ENCODE measurements around the gene KLF7. TPM values are rescaled to one million over a fixed set of nuclear protein-coding genes. Genes with fewer than 3 reads are reported as not detected.
A peak's percentile ranks its signal among the peaks of the same experiment; 100 is the strongest.

KLF7 gene
- total RNA-seq, 1 donor from 2014 or later: 323 TPM

DNA sequence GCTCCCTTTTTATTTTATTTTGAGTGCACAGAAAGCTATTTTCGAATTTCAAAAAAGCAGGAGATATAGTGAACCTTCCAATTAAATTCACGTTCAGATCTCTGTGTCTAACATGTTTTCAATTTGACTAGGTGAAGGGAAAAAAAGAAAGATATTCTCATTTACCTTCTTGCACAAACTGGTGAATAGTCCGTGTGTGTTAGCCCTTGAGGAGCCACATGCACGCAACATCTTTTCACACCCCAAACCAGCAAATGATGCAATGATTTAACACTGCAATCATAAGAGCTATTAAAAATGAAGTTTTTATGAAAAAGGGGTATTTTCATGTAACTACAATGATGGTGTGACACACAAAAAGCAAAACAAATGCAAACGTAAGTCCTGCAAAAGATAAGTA lies 116.6 kb downstream of the KLF7 start:
- Mint-ChIP-seq H3K4me1 (ENCODE audit: low read depth, unreplicated experiment) (peaks cover 33% of the 10 kb centered on the region), H3K27ac (ENCODE audit: unreplicated experiment) (no peak overlapping the region), H3K4me3 (ENCODE audit: unreplicated experiment) (no peak overlapping the region), H3K36me3 (ENCODE audit: unreplicated experiment) (peaks cover 9% of the 10 kb centered on the region), H3K9me3 (ENCODE audit: unreplicated experiment) (peaks cover 2% of the 10 kb centered on the region), H3K27me3 (ENCODE audit: unreplicated experiment) (peaks cover 2% of the 10 kb centered on the region)
- no peak for TF ChIP-seq CTCF (IDR thresholded peaks at IDR 0.05; ENCODE audit: partially characterized antibody, unreplicated experiment)
- DNase-seq: no peak

DNA sequence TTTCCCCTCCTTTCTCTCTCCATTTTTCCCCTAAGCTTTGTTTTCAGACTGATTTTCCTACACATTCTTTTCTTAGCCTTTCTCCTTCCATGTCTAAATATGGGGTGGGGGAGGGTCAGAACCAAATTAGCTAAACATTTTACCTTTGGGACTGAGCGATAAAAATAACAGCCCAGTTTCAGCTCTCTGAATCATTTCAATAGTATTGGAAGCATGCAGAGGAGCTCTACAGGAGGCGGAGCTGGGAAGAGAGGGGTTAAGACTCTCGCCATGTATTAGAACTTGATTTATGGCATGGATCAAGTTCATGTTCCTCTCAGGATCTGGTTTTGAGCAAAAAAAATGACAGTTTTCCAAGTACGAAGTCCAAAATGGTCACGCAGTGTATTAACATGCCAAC lies 117.3 kb downstream of the KLF7 start:
- peaks cover 2% of the 10 kb centered on the region for H3K27me3 Mint-ChIP-seq (ENCODE audit: unreplicated experiment)
- no peak for DNase-seq
- no peak for TF ChIP-seq CTCF (IDR thresholded peaks at IDR 0.05; ENCODE audit: partially characterized antibody, unreplicated experiment)
- no peak overlapping the region for H3K4me3 Mint-ChIP-seq (ENCODE audit: unreplicated experiment)
- peaks cover 9% of the 10 kb centered on the region for H3K36me3 Mint-ChIP-seq (ENCODE audit: unreplicated experiment)
- H3K27ac Mint-ChIP-seq (ENCODE audit: unreplicated experiment): peak overlapping the region; percentile 14
- peaks cover 29% of the 10 kb centered on the region for H3K4me1 Mint-ChIP-seq (ENCODE audit: low read depth, unreplicated experiment)
- H3K9me3 Mint-ChIP-seq (ENCODE audit: unreplicated experiment): peaks cover 2% of the 10 kb centered on the region

DNA sequence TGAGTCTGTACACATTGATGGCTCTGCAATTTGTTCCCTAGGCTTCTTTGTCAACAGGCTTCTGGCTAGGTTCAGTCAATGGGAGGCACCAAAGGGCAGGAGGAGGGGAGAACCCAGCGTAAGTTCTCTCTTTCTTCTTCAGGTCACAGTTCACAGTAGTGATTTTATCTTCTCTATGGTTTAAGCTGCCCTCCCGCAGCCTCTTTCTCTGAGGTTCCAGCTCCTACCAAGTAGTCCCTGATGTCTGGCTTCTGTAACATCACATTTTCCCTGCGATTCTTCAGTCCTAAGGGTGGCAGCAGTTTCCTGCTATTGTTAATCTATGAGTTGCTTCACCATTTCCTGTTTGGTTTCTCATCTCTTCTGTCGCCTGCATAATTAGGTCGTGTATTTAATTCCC lies 119.0 kb downstream of the KLF7 start:
- Mint-ChIP-seq H3K4me3 (ENCODE audit: unreplicated experiment) (no peak overlapping the region), H3K36me3 (ENCODE audit: unreplicated experiment) (no peaks in the 10 kb centered on the region), H3K4me1 (ENCODE audit: low read depth, unreplicated experiment) (peaks cover 23% of the 10 kb centered on the region), H3K27me3 (ENCODE audit: unreplicated experiment) (peaks cover 2% of the 10 kb centered on the region), H3K27ac (ENCODE audit: unreplicated experiment) (no peak overlapping the region), H3K9me3 (ENCODE audit: unreplicated experiment) (no peaks in the 10 kb centered on the region)
- TF ChIP-seq CTCF (IDR thresholded peaks at IDR 0.05; ENCODE audit: partially characterized antibody, unreplicated experiment): no peak
- DNase-seq: no peak

DNA sequence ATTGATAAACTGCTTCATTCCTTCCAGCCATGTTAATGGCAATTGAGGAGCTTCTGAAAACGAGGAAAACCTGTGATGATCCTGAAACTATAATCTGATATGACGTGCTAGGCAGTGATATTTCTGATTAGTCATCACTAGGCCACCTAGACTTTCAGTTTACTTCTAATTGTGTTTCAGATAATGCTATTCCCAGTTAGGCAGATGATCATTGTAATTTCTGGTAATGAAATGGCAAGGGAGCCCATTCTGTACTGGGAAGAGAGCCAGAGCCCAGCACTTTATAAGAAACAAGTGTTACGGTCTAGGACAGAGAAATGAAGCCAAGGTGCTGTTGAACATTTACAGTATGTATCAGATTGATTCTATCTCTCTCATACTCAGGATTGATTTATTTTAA lies 120.2 kb downstream of the KLF7 start:
- DNase-seq: no peak
- Mint-ChIP-seq H3K4me1 (ENCODE audit: low read depth, unreplicated experiment) (peaks cover 34% of the 10 kb centered on the region), H3K9me3 (ENCODE audit: unreplicated experiment) (no peaks in the 10 kb centered on the region), H3K36me3 (ENCODE audit: unreplicated experiment) (no peaks in the 10 kb centered on the region), H3K27me3 (ENCODE audit: unreplicated experiment) (no peaks in the 10 kb centered on the region), H3K27ac (ENCODE audit: unreplicated experiment) (no peak overlapping the region), H3K4me3 (ENCODE audit: unreplicated experiment) (no peak overlapping the region)
- no peak for TF ChIP-seq CTCF (IDR thresholded peaks at IDR 0.05; ENCODE audit: partially characterized antibody, unreplicated experiment)

GRCh38 chr2:207044379-207045362 lies 121.1 kb downstream of the KLF7 start:
- TF ChIP-seq CTCF (IDR thresholded peaks at IDR 0.05; ENCODE audit: partially characterized antibody, unreplicated experiment): no peak

More at GRCh38 chr2:207044379-207045362, 121.1 kb downstream of the KLF7 start:
- DNase-seq: no peak
- no peaks in the 10 kb centered on the region for H3K27me3 Mint-ChIP-seq (ENCODE audit: unreplicated experiment)
- no peak overlapping the region for H3K4me3 Mint-ChIP-seq (ENCODE audit: unreplicated experiment)
- no peaks in the 10 kb centered on the region for H3K36me3 Mint-ChIP-seq (ENCODE audit: unreplicated experiment)
- H3K4me1 Mint-ChIP-seq (ENCODE audit: low read depth, unreplicated experiment): peaks cover 37% of the 10 kb centered on the region
- no peaks in the 10 kb centered on the region for H3K9me3 Mint-ChIP-seq (ENCODE audit: unreplicated experiment)
- H3K27ac Mint-ChIP-seq (ENCODE audit: unreplicated experiment): no peak overlapping the region
